NCI-H748 (cell line): ENCODE measurements around the gene MKNK2.
A peak's percentile ranks its signal among the peaks of the same experiment; 100 is the strongest.

Experiments
- DNase-seq: peaks from one replicate; lab custom pipeline; 2025; ENCODE audit not compliant: unreplicated experiment; lab: John Stamatoyannopoulos, UW

Gene MKNK2

DNA sequence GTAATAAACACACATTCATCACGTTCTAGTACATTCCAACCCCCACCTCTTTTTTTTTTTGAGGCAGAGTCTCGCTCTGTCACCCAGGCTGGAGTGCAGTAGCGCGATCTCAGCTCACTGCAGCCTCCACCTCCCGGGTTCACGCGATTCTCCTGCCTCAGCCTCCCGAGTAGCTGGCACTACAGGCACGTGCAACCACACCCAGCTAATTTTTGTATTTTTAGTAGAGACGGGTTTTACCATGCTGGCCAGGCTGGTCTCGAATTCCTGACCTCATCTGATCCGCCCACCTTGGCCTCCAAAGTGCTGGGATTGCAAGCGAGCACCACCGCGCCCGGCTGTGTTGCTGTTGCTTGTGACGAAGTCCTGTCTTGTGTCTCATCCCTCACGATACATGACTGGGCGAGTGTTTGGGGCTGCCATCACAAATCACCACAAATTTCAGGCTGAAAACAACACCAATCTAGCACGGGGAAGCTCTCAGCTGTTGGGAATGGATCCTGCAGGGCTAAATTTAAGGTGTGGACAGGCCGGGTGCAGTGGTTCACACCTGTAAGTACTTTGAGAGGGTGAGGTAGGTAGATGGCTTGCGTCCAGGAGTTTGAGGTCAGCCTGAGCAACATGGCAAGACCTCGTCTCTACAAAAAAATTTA is 29.4 kb upstream of the MKNK2 start:
- no peak for DNase-seq

DNA sequence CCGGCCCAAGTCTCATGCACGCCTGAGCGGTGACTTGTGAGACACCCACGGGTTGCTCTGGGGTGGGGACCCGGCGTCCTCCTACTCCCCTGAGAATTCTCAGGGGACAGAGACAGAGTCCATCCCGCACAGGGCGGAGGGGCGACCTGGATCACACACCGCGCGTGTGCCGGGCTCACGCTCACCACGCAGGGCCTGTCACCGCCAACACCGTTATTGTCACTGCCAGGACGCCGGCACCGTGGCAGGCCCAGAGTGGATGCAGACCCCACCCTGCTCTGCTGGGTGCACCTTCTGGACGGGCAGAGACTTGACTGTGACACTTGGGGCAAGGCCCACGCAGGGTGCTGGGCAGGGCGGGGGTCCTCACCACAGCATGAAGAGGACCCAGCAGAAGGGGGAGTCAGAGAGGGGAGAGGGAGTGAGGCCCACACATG is 28.8 kb upstream of the MKNK2 start:
- no peak for DNase-seq

DNA sequence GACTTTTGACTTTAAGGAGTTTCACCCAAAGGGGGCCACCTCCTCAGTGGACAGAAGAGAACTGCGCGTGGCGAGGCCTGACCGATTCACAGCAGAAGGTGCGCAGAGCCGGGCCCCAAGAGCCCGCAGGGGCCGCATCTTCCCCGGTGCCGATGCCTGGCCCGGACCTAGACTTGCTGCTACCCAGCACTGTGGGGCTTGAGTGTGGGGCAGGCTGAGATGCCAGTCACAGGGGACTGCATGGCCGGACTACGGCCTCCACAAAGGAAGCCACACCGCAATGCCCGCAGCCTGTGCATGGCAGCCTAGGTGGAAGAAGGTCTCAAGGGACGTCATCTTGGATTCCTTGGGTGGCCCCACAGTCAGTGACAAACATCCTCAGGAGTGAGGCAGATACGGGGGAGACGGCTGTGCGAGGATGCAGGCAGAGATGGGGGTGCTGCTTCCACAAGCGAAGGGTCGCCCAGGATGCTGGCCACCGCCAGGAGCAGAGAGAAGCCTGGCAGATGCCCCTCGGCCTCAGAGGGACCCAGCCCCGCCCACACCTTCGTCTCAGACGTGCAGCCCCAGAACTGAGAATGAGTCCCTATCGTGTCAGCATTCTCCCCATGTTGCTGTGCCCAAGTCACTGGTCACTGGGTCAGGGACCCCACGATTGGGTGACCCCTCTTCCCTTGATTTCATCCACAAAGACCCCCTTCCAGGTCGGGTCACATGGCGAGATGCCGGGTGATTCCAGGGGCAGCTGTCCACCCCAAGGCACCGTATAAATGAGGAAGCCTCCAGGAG is 28.2 kb upstream of the MKNK2 start:
- DNase-seq, result no peak

DNA sequence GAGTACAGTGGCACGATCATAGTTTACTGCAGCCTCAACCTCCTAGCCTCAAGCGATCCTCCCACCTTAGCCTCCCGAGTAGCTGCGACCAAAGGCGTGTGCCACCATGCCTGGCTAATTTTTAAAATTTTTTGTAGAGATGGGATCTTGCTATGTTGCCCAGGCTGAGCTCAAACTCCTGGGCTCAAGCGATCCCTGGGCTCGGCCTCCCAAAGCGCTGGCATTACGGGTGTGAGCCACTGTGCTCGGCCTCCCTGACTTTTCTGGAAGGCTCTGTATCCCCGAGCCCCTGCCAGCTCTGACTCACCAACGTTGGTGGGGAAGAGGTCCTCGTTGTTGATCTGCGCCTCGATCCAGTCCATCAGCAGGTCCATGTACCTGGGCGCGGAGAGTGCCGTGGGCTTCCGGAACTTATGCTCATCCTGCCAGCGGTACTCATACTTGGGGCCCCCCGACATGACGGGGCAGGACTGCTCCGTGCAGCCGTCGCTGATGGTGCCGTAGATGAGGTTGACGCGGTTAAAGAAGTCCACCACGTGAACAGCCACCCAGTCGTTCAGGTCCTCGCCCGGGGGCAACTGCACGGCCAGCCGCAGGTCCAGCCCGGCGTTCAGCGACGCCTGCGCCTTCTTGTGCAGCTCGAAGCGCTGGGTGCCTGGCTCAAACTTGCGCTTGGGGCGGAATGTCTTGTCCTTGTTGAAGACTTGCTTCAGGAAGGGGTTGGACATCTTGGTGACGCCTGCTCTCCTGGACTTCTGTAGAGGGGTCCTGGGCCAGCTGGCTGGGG is 27.0 kb upstream of the MKNK2 start:
- no peak for DNase-seq

DNA sequence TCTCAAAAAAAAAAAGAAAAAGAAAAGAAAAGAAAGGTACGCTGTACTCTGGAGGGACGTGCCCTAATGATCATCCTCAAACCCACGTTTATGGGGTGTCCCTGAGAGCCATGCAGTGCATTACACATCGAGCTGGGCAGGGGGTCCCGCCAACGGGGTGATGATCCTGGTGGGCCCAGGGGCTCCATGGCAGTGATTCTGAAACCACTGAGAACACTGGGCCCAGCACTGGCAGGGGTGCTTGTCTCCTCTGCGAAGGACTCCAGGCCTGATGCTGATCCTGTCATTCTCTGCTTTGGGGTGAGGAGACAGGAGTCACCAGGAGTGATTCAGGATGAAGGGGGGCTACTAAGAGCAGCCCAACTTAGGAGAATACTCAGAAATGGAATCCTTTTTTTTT is 26.4 kb upstream of the MKNK2 start:
- no peak for DNase-seq

DNA sequence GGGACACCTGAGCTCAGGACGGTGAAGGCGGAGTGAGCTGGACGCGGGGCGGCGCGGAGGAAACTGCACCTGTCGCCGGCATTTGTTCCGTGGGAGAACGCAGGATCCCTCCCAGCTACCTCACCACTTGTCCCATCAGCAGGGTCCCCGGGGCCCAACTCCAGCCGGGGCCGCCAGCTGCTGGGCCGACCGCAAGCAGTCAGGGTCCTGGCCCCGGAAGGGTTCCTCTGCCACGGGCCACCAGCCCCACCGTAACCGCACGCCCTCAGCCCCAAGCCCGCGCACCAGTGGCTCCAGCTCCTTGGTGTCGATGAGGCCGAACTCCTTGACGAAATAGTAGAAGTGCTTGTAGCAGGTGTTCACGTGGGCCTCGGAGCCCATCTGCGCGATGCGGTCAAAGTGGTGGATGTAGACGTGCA is 25.5 kb upstream of the MKNK2 start:
- DNase-seq, result no peak

DNA sequence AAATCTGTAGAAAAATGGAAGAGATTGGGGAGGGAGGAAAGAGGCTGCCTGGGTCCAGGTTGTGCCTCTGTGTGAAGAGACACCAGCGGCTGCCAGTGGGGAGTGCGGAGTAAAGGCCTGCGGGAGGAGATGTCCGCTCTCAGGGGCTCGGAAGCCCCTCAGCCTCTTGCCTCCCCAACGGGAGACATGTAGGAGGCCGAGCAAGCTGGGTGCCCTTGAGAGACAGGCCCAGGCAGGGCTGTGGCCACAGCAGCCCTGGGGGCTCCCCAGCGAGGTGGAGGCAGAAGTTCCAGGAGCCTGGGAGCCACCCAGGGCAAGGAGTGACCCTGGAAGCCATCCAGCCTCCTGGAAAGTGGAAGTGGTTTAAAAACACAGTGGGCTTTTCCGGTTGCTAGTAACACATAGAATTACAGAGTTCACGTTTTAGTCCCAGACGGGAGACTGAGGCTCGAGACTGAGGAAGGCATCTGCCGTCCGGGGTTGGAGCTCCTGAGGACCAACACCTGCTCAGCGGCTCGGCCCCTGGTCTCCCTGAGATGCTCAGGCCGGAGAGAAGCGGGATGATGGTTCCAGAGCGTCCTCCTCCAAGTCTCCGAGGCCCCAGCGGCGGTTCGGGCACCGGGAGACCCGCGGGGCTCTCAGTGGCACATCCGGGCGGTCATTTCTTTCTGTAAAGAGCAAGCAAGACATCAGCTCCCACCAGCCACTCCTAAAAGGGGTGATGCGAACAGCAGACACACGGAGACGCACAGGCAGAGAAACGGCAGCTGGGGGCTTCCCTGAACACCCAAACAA is 21.9 kb upstream of the MKNK2 start:
- no peak for DNase-seq

DNA sequence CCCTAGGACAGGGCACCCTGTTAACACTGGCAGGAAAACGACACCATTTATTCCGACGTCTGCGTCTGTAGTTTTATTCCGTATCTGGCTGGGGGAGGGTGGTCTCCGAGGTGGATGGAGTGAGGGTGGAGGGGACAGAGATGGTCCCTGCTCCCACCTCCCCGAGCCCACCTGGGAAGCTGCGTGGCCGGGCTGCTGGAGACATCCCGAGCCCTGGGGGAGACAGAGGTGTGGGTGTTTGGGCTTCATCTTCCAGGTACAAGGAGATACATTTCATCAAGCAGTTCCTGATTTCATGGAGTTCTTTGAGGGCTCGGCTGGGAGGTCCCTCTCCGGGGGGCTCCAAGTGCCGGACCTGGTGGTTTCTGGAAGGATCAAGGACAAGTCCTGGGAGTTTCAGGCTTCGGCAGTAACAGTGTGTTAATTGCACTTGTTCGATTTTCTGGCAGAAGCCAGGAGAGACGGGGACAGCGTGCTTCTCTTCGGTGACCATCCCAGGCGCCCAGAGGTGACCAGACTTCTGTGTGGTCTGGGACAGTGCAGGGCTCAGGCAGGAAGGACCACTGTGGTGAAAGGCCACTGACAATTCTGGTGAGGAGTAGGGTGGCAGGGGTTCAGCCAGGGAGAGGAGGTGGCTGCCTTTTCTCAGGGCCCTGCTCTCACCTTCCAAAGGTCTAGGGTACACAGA is 20.1 kb upstream of the MKNK2 start:
- DNase-seq, result no peak

DNA sequence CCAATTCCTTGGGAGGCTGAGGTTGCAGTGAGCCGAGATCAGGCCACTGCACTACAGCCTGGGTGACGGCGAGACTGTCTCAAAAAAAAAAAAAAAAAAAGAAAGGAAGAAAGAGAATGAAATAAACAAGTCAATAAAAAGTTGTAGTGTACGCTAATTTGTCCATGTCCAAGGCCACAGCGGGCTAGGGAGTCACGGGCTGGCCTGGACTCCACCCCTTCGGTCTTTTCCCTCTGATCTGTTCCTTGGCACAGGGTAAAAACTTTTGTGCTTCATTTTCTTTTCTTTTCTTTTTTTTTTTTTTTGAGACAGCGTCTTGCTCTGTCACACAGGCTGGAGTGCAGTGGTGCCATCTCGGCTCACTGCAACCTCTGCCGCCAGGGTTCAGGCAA is 19.4 kb upstream of the MKNK2 start:
- no peak for DNase-seq

DNA sequence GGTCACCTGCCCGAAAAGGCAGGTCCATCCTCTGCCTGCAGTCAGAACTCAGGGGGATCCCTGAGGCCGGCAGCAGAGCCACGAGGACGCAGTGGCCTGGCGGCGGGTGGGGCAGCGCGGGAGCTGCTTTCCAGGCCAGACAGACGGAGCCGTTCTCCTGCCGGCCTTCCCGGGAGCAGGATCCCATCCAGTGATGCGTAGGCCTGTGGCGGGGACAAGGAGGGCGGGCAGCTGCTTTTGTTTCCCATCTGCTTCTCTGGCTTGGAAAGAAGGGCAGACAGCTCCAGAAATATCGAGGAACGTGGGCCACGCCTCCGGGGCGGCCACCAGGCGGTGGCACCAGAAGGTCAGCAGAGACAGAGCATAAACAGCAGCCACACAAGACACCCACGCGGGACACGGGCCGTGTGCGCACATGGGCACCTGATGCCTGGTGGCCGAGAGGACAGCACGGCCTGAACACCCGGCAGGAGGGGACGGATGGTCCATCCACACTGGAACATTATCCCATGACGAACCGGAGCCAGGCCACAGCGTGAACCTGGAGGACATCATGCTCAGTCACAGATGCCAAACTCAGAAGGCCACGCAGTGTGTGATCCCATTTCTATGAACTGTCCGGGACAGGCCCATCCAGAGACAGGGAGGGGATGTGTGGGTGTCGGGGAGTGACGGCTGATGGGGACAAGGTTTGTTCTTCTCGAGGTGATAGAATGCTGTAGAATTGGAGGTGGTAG is 13.9 kb upstream of the MKNK2 start:
- DNase-seq, result no peak

DNA sequence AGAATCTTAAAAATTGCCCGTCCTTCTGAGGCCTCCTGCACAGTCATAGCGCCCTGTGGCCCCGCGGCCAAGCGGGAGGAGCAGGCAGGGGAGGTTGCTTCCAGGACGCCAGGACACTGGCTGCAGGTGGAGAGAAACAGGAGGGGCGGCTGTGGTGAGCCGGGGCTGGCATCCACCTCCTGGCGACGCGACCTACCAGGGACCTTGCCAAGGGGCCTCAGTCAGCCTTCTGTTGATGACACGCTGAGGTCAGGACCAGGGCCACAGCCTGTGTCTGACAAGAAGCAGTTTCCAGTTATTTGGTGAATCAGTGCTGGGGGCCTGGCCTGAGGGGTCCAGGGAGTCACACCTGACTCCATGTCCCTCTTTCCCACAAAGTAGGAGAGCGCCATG is 13.3 kb upstream of the MKNK2 start:
- no peak for DNase-seq

DNA sequence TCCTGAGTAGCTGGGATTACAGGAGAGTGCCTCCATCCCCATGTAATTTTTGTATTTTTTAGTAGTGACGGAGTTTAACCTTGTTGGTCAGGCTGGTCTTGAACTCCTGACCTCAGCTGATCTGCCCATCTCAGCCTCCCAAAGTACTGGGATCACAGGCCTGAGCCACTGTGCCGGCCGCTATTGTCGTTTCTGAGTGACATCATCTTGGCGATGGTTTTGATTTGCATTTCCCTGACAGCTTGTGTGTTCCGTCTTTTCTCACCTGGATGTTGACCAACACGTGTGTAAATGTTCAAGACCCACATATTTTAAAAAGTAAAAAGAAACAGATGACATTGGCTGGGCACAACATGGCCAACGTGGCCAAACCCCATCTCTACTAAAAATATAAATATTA is 12.8 kb upstream of the MKNK2 start:
- DNase-seq, result no peak

DNA sequence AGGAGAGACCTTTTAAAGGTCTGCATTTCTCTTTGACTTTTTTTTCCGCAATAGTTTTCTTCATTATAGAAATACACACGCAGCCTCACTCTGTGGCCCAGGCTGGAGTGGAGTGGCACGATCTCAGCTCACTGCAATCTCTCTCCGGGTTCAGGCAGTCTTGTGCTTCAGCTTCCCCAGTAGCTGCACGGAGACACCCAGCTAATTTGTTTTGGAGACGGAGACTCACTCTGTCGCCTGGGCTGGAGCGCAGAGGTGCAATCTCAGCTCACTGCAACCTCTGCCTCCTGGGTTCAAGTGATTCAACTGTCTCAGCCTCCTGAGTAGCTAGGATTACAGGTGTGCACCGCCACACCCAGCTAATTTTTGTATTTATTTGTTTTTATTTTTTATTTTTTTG is 11.7 kb upstream of the MKNK2 start:
- no peak for DNase-seq

DNA sequence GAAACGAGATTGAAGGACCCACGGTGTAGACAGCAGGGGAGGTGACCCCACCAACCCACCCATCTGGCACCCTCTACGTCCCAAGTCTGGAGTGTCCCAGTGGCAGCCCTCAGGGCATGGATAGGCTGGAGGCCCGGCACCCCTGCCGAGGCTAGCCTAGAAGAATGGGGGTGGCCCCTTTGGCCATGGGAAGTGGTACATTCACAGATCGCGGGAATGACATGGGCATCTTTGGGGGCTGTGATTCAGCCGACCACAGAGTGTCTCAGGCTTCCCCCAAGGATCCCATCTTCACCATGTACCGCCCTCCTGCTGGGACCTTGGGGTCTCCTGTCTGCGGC is 11.3 kb upstream of the MKNK2 start:
- DNase-seq, result no peak

DNA sequence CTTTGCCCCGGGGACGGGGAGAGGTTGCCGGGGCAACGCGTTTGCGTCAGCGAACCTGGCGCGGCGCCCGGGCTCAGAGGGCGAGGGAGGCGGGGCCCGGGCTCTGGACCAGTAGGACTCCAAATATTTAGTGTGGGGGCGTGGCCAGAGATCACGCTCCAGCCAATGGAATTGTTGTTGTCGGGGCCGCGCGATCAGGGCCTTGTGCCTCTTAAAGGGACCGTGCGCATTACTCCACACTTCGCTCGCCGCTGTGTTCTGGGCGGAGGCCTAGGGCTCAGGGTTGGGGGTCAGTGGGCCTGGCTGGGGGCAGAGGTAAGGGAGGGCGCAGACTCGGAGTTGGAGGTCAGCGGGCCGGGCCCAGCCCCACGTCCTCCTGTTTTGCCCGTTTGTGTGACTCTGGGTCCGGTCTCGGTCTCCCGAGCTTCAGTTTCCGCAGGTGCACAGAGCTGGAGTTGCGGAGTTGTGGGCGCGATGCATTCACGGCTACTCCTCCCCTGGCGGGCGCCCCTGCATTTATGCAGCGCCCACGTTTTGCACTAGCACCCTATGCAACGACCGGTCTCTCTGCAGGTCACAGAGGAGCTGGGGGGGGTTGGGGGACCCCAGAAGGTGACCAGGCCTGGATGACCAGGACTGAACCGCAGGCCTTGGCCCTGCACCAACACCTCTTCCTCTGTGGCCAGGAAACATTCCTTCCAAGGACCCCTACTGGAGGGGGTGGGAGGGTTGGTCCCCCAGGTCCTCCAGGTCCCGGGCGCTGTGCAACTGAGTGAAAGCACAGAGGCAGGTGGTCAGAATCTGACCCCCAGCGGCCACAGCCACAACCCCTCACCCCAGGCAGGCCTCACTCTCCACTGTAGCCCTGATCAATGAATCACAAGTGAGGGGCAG is 10.7 kb upstream of the MKNK2 start:
- peak; percentile 97 for DNase-seq

DNA sequence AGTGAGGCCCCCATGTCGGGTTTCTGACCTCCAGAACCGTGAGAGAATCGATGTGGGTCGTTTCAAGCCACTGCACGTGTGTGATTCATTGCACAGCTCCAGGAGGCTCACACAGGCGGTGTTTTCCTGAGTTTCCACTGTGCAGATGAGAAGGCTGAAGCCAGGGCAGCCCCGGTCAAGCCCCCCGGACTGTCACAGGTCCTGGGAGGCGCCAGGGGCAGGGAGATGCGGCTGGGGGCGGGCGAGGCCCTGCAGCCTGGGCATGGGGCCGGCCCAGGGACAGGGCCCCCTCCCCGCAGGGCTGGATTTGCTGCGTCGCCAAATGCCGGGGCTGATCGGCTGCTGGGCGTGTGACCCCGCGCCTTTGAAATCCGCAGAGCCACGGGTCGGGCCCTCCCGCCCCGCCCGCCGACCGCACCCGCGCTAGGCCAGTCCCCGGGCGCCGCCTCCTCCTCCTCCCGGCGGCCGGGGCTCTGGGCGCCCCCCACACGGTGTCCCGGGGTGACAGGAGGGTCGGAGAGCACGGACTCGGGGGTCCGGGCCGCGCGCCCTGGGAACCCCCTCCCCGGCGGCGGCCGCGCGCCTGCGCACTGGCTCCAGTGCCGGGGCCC is 9.9 kb upstream of the MKNK2 start:
- DNase-seq, result peak; percentile 63

DNA sequence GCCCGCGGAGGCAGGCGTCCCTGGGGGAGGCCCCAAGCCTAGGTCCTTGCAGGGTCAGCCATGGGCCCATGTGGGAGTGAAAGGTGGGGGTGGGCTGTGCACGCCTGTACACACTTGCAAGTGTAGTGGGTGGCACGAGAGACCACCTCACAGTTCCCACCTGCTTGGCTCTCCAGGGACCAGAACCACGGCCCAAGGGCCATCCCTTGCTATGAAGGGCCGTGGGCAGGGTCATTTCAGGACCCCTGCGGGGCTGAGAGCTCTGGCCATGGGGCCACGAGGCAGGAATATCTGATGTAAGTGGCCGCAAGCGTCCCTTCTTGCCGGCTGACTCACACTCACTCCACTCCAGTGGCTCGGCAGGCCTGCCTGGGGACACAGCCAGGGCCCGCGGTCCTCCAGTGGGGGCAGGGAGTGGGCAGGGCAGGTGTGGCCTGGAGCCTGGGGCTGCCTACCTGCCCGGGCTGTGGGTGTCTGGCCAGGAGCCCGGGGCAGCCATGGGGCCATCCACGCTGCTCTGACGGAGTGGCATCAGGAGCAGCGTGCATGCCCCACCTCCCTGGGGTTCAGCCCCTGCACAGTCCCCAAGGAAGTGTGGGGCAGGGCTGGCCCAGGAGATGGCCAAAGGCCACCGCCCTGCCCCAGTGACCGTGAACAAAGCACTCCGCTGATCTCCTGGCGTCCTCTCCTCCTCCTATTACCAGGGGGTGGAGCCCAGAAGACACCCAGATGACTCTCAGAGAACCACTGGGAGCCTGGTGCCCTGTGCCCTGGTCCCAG is 8.6 kb upstream of the MKNK2 start:
- no peak for DNase-seq
